Stimulated activated CD8-positive, alpha-beta memory T cell treated with anti-CD3 and anti-CD28 coated beads, Interleukin-12 subunit alpha, Interleukin-12 subunit beta, amount 100 ng/mL, for 4 hours (primary cell): Measurements from ENCODE around the gene UQCC2.
A peak's percentile ranks its signal among the peaks of the same experiment; 100 is the strongest.

Experiments used
- DNase-seq: peaks from one replicate; pipeline ENCODE4 v3.0.0-alpha.2; 2020; ENCODE audit warnings: low read depth

UQCC2 gene

DNA sequence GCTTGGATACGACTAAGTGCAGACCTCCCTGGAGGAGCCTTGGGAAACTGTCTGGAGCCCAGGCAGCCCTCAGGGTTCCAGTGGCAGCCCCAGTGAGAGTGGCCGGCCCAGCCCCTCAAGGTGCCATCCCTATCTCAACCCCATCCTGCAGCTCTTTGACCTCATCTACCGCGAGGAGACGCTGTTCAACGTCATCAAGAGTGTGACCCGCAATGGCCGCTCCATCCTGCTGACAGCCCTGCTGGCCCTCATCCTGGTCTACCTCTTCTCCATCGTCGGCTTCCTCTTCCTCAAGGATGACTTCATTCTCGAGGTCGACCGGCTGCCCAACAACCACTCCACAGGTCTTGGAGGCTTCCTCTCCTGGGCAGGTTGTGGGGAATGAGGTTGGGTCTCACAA is 20.7 kb downstream of the UQCC2 start:
- DNase-seq, result no peak

DNA sequence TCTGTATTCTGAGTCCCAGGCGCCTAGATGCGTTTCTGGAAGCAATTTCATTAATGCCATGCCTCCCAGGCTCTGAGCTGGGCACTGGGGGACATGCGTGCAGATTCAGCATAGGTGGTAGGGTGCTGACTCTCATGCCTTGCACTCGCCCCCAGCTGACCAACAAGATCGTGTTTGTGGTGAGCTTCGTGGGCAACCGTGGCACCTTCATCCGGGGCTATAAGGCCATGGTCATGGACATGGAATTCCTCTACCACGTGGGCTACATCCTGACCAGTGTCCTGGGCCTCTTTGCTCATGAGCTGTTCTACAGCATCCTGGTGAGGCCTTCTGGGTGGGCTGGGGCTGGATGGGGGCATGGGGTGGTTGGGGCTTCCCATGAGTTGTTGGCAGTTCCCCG is 21.6 kb downstream of the UQCC2 start:
- DNase-seq, result no peak

DNA sequence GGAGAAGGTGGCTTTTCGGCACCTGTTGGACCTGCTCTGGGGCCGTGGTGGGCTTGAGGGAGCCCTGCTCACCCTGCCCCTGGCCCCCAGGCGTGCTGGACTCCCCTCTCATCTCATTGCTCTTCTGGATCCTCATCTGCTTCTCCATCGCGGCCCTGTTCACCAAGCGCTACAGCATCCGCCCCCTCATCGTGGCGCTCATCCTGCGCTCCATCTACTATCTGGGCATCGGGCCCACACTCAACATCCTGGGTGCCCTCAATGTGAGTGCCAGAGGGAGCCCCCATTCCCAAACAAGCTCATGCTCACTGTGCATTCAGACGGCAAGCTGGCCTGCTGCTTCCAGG is 22.4 kb downstream of the UQCC2 start:
- no peak for DNase-seq

DNA sequence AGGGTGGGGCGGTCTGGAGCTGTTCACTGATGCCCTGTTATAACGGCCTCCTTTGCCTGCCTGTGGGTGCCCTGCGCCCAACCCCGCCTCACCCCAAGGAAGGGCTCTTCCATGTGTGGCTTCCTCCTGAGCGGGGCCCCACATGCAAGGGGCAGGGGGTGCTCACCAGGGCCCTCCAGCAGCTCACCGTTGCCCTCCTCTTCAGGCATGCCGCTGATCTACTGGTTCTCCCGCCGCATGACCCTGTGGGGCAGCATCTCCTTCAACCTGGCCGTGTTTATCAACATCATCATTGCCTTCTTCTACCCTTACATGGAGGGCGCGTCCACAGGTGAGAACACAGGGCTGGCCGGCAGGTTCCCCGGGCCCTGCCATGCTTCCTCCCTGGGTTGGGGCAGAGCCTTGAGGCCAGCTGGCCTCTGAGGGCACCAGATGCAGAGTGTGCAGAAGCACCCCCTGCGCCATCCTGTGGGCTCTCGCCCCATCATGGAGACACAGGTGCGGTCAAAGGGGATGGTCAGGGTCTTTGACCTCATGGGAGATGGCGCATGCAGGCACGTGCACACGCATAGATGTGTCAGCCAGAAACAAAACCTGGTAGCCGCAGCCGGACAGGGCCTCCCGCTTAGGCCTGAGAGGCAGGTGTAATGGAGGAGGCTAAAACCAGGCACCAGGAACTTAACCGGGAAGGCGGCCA is 22.9 kb downstream of the UQCC2 start:
- DNase-seq, result no peak

DNA sequence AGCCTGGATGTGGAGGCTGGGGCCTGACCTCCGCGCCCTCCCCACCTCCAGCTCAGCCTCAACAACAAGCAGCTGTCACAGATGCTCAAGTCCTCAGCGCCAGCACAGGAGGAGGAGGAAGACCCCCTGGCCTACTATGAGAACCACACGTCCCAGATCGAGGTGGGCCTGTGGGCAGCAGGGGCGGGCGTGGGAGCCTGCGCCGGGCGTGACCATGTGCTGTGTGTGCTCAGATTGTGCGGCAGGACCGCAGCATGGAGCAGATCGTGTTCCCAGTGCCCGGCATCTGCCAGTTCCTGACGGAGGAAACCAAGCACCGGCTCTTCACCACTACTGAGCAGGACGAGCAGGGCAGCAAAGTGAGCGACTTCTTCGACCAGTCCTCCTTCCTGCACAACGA is 23.5 kb downstream of the UQCC2 start:
- DNase-seq, result no peak

DNA sequence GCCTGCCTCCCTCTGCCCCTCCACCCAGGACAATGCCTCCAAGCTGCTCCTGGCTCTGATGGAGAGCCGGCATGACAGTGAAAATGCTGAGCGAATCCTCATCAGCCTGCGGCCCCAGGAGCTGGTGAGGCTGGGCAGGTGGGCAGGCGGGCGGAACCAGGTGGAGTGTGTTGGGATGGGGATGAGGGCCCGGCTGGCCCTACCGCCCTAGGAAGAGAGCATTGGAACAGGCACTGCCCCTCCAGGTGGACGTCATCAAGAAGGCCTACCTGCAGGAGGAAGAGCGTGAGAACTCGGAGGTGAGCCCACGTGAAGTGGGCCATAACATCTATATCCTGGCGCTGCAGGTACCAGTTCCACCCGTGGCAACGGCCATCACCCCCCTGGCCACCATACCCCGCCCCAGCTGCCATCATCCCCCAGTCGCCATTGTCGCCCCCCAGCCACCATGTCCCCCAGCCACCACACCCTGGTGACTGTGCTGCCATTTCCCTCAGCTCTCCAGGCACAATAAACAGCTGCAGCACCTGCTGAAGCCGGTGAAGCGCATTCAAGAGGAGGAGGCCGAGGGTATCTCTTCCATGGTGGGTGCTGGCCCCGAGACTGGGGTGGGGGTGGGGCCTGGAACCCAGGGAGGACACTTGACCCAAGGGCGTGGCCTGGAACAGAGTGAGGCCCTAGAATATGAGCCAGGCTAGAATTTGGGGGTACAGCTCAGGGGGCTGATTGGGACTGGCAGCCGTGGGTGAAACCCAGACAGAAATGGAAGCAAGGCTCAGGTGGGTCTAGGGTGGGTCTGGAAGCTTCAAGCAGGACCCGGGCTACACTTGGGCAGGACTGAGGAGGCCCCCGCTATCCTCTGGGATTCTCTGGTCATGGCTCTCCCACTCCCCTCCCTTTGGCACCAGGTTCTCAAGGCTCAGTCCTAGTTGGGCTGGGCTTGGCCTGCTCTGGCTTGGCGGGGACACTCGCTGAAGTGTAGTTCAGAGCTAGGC is 24.2 kb downstream of the UQCC2 start:
- DNase-seq, result no peak

DNA sequence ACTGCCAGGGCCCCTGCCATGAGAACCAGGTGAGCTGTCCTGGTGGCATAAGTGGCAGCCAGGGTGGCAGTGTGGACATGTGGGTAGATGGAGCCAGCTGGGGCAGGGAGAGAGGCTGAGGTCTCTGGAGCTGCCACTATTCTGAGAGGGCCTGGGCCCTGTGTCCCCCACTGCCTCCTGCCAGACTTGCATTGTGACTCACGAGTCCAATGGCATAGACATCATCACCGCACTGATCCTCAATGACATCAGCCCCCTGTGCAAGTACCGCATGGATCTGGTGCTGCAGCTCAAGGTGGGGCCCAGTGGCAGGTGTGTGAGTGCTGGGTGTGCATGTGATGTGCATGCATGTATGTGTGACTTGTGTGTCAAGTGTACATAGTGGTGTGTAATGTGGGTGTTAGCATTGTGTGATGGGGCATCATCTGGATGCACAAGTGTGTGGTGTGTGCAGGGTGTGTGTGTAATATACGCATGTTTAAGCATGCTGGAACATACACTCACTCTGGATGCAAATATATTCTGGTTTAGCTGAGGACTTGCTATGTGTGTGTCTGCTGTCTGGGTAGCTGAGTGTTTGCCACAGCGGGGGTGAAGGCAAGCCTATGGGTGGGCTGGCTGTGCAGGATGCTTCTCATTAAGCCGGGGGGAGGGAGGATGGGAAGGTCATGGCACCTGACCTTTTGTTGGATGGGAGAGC is 25.1 kb downstream of the UQCC2 start:
- no peak for DNase-seq

DNA sequence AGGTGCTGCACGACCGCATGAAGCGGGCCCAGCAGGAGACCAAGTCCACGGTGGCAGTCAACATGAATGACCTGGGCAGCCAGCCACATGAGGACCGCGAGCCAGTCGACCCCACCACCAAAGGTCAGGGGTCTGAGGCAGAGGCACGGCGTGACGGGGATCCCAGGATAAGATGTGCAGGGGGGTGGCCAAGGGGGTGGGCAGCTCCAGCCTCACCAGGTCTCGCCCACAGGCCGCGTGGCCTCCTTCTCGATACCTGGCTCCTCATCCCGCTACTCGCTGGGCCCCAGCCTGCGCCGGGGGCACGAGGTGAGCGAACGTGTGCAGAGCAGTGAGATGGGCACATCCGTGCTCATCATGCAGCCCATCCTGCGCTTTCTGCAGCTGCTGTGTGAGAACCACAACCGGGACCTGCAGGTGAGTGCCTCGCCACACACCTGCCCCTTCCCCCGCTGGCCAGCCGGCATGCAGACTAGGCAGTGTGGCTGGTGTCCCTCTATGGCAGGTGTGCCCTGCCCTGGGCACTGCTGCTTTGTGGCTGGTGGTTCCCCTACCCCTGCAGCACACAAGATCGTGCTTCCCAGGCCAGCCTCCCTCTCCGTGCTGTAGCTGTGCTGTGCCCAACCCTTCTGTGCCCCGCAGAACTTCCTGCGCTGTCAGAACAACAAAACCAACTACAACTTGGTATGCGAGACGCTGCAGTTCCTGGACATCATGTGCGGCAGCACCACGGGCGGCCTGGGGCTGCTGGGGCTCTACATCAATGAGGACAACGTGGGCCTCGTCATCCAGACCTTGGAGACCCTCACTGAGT is 25.9 kb downstream of the UQCC2 start:
- no peak for DNase-seq

DNA sequence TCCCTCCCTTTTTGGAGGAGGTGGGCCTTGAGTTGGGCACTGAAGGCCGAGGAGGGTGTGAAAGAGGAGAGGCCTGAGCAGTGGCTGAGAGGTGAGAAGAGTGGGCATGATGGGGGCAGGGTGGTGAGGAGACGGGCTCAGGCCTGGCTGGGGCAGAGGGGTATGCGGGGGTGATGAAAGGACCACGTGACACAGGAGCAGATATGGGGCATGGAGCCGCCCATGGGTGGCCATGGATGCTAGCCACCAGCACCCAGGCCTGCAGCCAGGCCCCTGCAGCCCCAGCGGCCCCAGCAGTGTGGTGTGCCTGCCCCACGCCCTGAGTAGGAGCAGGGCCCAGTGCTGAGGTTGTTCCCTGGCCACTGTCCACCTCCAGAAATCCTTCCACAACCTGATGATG is 26.5 kb downstream of the UQCC2 start:
- DNase-seq, result no peak

DNA sequence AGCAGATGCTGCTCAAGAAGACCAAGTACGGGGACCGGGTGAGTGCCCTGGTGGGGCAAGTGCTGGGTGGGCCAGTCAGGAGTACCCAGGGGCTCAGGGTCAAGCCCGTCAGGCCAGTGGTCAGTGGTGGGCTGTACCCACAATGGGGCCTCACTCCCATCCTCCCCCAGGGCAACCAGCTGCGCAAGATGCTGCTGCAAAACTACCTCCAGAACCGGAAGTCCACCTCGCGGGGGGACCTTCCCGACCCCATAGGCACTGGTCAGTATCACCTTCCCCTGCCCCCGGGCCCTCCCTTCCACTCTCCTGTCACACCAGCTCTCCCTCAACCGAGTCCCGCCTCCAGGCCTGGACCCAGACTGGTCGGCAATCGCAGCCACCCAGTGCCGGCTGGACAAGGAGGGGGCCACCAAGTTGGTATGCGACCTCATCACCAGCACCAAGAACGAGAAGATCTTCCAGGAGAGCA is 27.0 kb downstream of the UQCC2 start:
- DNase-seq, result no peak

DNA sequence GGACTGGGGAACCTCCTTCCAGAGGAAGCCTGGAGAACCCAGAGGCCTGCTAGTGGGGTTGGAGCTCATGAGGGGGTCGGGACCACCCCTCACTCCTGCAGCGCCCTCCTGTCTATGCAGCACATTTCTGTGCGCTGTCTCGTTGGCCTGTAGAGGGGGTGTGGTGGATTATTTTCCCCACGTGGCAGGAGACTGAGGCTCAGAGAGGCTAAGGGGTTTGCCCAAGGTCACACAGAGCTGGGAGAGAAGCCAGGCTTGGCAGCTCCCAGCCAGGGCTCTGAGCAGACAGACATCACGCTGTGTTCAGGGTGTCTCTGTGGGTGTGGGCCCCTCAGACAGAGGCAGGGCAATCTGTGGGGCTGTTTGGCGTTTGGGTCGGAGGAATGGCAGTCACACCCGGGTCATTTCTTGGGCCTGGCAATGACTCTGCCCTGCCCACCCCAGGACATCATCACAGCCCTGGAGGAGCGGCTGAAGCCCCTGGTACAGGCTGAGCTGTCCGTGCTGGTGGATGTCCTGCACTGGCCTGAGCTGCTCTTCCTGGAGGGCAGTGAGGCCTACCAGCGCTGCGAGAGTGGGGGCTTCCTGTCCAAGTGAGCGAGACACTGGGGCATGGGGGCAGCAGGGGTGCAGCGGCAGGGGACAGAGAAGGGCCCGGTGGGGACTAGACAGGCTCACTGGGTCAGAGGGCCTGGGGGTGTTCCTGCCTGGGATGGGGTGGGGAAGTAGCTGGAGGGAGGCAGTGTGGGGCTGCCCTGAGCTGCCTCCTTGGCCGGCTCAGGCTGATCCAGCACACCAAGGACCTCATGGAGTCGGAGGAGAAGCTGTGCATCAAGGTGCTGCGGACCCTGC is 27.7 kb downstream of the UQCC2 start:
- DNase-seq, result no peak

DNA sequence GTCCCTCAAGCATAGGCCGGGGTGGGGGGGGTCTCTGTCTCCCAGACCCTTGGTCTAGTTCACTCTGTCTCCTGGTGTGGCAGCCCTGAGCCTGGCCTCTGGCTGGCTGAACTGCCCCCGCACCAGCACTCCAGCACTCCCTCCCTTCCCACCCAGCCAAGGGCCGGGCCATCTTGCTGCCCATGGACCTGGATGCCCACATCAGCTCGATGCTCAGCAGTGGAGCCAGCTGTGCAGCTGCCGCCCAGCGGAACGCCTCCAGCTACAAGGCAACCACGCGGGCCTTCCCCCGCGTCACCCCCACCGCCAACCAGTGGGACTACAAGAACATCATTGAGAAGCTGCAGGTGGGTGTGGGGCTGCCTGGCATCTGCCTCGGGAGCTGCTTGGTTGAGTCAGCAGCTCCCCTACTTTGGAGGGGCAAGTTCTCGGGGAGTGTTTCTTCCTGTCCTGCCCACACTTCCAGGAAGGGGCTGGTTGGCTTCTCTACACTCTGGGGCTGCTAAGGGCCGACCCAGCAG is 28.4 kb downstream of the UQCC2 start:
- DNase-seq, result peak; percentile 19

DNA sequence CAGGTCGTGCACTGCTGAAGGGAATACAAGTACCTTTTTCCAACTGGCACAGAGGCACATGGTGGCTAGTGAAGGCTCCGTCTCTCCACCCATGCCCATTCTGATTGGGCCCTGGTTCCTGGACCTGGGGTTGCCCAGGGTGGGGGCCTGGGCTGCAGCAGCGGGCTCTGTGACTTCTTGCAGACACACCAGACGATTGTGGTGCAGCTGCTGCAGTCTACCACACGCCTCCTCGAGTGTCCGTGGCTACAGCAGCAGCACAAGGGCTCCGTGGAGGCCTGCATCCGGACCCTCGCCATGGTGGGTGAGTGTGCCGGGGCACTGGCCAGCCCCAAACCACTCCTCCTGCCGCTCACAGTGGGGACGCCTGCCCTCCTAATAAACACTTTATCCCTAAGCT is 29.2 kb downstream of the UQCC2 start:
- DNase-seq, result no peak

DNA sequence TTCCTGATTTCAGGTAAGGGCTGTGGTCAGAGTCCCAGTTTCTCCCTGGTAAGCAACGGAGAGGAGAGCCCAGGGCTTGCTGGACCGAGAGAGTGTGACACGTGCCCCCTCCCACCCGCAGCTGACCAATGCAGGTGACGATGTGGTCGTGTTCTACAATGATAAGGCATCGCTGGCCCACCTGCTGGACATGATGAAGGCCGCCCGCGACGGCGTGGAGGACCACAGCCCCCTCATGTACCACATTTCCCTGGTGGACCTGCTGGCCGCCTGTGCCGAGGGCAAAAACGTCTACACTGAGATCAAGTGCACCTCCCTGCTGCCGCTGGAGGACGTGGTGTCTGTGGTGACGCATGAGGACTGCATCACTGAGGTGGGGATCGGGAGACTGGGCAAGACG is 31.7 kb downstream of the UQCC2 start:
- no peak for DNase-seq

DNA sequence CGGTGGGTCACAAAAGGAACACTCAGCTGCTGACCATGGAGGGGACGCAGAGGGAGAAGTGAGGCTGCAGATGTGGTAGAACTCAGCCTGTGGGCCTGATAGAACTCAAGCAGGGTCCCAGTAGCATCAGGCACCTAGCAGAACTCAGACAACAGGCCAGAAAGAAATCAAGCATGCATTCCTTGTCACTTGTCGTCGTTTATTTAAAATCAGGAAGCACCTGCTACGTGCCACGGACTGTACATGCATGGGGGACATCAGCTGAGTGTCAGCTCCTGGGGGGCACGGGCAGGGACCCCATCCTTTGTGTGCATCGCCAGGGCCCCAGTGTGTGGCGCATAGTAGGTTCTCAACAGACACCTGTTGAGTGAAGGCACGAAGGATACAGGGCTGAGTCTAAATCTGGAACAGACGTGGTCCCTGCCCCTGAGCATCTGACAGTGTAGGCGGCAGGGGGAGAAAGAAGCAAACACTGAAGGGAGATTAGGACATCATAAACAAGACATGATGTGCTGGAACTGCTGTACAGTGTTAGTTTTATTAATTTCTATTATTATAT is 32.5 kb downstream of the UQCC2 start:
- no peak for DNase-seq

DNA sequence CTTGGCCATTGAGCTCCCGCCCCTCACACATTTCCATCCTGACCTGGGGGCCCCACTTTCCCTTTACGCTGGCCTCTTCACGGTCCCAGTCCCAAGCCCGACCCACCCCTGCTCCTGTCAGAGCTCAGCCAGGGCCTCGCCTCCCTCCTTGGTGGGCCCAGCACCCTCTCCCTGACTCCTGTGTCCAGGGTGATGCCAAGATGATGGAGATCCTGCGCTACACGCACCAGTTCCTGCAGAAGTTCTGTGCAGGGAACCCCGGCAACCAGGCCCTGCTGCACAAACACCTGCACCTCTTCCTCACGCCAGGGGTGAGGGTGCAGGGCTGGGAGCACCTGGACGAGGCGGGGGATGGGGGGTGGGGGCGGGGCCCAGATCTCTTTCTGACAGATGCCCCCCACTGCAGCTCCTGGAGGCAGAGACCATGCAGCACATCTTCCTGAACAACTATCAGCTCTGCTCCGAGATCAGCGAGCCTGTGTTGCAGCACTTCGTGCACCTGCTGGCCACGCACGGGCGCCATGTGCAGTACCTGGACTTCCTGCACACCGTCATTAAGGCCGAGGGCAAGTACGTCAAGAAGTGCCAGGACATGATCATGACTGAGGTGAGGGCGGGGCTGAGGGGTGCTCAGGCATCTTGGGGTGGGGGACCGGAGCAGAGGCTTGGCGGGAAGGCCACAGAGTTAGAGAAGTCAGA is 33.1 kb downstream of the UQCC2 start:
- no peak for DNase-seq

DNA sequence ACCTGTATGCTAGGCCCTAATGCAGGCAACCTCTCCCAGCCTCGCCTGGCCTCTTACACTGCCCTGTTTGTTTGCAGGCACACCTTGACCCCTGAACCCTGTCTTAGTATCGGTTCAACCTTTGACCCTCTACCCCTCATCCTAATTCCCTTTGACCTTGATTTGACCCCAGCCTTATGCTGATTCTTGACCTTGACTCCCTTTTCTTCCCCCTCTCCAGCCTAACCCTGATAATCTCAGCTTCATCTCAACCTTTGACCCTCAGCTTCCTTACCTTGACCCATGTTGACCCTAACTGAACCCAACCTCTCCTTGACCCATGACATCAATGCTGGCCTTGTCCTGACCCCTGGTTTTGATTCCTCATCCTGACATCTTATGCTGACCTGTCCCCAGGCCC is 33.8 kb downstream of the UQCC2 start:
- no peak for DNase-seq

DNA sequence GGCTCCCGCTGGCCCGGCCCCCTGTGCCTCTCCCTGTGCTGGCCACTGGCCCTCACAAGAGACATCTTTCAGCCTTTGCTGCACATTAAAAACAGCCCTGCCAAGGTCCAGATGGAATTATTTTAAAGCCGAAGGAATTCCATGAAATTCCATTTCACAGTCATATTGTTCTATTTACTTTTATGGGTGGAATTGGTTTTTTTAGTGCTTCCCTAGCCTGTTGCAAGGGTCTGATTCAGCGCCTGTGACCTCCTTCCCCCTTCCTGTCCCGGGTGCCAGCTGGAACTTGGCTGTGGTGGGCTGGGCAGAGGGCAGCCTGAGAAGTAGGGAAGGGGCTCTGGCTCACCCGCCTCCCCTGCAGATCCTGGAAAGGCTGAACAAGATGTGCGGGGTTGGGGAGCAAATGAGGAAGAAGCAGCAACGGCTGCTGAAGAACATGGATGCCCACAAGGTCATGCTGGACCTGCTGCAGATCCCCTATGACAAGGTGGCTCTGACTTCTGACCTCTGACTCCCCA is 34.3 kb downstream of the UQCC2 start:
- no peak for DNase-seq

DNA sequence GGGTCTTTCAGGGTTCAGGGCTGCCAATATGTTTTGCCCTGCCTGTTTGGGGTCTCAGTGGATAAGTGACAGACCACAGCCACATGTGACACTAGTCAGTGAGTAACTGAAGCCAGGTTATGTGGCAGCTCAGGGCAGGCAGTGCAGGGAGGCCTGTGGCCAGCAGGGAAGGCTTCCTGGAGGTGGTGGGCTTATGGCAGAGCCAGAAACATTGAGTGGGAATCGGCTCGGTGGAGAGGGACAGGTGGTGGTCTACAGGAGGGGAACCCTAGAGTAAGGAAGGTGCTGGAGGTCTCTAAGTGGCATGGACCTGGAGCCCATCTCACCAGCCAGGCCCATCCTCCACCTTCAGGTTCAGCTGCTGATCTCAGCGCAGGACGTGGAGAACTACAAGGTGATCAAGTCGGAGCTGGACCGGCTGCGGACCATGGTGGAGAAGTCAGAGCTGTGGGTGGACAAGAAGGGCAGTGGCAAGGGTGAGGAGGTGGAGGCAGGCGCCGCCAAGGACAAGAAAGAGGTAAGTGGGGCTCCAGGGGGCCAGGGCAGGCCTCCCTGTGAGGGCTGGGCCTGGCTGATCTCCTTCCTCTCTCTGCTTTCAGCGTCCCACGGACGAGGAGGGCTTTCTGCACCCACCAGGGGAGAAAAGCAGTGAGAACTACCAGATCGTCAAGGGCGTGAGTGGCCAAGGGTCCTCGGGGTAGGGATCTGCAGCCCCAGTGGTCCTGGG is 34.9 kb downstream of the UQCC2 start:
- DNase-seq, result no peak
